HG02840 (cell line): ENCODE measurements around the gene MRAS.

Experiments used
- ATAC-seq: cut with Tn5 transposase; IDR thresholded peaks from one replicate; pipeline ENCODE4 v1.9.1; 2021; ENCODE audit warnings: mild to moderate bottlenecking, moderate library complexity, moderate number of reproducible peaks; ENCODE audit not compliant: unreplicated experiment, low FRiP score

MRAS gene

GRCh38 chr3:138347960-138348753, at the start of gene MRAS:
Gene MRAS, plus strand, starts transcription at chr3:138348579. Its CDS starts 24,305 bp downstream, at chr3:138372884.
- no peak for ATAC-seq

DNA sequence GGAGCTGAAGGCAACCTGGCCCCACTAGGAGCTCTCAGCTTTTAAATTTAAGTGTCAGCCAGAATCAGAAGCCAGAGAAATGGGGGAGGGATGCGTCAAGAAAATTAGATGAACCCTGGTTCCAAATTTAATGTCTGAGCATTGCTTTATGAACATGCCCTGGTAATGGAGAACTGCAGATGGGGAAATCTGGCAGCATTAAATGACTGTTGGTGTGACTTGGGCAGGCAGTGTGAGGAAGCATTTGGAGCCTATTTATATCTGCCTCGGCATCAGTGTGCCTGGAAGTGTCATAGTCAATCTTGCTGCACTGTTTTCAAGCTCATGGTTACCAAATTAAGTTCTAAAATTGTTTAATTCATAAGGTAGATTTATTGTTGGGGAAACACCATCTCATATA, 47.7 kb upstream of the MRAS start:
- ATAC-seq, result no peak

DNA sequence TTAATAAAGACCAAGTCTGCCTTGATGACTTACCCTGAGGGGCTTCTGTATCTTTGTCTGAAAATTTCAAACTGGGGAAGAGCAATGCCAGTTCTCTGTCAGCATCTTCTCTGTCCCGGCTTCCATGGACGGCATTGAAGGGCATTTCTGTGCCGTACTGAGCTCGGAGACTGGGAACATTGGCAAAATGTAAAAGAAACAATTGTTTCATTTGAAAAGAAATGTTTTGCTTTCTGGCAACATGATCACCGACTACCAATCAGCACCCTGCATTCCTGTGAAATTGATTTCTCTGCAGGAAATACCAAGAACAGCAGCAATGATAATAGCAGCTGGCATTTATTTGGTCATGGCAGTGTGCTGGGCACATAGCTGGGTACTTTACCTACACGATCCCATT, 44.9 kb upstream of the MRAS start:
- ATAC-seq, result no peak

- no peak for ATAC-seq
Measured at GRCh38 chr3:138307899-138308298, 40.5 kb upstream of the MRAS start.

GRCh38 chr3:138308783-138309182, 39.6 kb upstream of the MRAS start:
- no peak for ATAC-seq

DNA sequence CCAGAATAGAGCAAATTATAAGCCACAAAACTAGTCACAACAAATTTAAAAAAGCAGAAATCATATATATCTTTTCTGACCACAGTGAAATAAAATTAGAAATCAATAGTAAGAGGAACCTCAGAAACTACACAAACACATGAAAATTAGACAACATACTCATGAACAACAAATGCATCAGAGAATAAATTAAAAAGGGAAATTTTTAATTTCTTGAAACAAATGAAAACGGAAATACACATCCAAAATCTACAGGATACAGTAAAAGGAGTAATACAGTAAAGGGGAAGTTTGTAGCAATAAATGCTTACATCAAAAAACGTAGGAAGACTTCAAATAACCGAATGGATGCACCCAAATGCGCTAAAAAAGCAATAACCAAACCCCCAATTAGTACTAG, 37.9 kb upstream of the MRAS start:
- no peak for ATAC-seq

DNA sequence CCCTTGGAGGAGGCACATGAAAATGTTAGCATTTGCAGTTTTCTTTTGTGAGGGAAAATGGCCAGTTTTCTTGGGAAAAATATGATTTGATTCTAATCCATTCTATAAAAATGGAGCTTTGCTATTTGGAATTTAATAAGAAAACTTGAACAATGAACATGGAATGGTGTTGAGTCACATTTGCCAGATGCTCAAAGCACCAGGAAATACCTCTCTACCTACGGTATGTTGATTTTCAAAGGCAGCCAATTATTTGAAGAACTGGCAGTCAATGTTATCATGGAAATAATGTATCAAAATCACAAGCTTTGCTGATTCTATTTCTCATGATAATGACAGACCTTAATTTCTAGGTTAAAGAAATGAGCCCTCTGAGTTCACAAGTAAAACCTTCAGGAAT, 33.6 kb upstream of the MRAS start:
- ATAC-seq, result no peak

GRCh38 chr3:138317687-138318086, 30.7 kb upstream of the MRAS start:
- ATAC-seq, result no peak

GRCh38 chr3:138323971-138324370, 24.4 kb upstream of the MRAS start:
- no peak for ATAC-seq

GRCh38 chr3:138325990-138326389, 22.4 kb upstream of the MRAS start:
- ATAC-seq, result no peak

- no peak for ATAC-seq
Measured at GRCh38 chr3:138326866-138327595, 21.3 kb upstream of the MRAS start.

GRCh38 chr3:138327831-138328230, 20.5 kb upstream of the MRAS start:
- no peak for ATAC-seq

GRCh38 chr3:138328341-138328740, 20.0 kb upstream of the MRAS start:
- ATAC-seq, result no peak

DNA sequence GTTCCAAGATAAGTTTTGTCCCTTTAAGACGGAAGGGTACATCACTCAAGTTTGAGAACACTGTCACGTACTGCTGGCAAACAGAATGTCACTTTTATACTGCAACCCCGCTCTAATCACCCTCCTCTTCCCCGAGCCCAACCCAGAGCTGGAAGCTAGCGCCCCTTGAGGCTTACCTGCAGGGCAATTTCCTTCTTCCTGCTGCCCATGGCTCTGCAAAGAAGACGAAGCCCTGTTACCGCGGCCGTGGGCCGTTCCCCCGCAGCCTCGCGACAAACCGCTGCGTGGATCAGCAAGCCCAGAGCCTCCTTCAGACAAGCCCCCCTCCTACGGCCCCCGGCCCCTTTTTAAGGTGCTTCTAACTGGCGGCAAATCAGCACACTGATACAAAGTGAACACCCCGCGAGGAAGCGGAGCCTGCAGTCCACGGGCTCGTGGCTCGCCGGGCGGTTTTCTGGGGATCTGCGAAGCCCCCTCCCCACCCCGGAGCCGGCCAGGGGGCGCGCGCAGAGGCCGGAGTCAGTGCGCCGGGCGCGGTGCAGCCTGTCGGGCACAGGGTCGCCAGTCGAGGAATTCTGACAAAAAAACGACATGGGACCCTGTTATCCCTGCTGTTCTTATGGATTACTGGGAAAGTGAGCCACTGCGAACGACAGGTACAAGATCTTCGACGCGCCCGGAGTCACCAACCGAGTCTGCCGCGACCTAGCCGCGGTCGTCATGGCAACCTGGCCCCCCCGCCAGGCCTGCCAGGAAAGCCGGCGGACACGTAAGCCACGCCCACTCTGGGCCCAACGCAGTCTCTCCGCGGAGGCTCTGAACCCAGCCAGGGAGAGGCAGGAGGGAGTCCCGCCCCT, 19.0 kb upstream of the MRAS start, which contains the start of gene NME9:
NME9 (minus strand) TSS at position 725 of the 857 bp plus-strand sequence; CDS start at position 209, 516 bp downstream.
- ATAC-seq, result peak; percentile 64

DNA sequence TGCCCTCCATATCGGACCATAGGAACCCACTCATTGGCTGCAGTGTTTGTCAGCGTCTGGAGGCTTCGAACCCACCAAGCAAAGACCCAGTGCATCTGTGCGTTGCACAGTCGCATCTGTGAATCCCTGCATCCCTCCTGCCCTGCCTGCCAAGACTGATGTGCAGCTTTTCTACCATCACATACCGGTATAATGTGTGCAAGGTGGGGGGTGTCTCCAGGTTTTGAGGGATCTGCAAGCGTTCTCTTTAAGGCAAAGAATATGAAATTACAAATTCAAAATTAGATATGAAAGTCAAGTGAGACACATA, 18.4 kb upstream of the MRAS start:
- ATAC-seq, result no peak

GRCh38 chr3:138331143-138331894, 17.1 kb upstream of the MRAS start:
- no peak for ATAC-seq

DNA sequence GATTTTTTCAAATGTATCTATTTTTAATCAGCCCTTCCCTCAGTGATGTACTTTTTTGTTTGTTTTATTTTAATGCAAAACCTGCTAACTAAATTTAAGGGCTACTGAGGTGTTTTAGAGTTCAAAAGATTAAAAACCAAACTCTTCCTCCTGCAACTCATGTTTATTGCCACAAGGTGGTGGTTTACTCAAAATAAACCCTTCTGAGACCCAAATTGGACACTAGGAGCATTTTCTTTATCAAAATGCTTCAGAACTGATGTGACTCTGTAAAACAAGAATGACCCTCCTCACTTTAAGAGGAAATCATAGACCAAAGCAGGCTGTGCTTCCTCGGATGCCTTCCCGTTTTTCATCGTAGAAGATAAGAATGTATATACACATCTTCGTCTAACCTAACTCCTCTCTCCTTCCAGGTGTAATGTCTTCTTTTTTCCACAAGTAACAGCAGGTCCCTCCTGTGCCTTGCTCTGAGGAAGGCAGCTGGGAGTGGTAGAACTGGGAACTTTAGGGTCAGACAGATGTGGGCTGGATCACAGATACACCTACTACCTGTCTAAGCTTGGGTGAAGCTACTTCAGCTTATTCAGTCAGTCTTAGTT, 15.8 kb upstream of the MRAS start:
- no peak for ATAC-seq

DNA sequence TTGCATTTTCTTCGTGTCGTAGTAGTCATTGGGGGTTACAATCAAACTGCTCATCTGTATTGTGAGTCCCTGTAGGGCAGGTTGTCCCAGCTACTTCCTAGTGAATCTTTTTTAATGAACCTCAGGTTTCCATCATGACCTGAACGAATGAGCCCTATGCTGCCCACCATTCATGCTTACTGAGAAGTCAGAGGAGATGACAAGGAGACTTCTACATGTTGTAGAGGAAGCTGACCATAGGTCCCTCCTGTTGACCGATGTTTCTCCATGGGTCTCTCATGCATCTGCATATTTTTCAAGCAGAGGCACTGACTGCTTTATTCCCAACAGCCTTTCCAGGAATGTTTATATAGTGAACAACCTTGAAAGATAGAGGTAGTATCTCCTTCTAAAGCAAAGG, 13.8 kb upstream of the MRAS start:
- no peak for ATAC-seq

DNA sequence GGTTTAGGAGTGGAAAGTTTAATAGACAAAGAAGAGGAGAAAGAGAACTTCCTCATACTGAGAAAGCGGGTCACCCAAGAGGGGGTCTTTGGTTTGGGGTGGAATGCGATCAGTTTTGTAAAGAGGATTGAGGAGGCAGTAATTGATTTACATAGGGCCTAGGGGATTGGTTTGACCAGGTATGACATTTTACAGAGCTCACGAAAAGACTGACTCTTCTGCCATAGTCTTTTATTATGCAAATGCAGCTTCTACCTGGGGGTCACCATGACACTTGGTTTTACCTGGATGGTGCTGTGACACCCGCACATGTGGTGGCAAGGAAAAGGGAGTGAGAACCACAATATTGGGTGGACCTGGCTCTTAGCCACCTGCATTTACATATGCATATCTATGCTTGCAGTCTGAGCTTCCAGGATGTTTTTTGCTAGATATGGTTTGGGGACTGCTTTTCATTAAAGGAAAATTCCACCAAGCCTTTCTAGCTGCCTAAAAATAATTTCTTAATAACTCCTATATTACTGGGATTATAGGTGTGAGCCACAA, 11.9 kb upstream of the MRAS start:
- no peak for ATAC-seq

GRCh38 chr3:138338244-138338643, 10.1 kb upstream of the MRAS start:
- ATAC-seq, result no peak
